ENCODE results near the gene PDSS2.
"Not testable (repeated sequence)": the region's sequence is repeated elsewhere in the genome, so short reads cannot be mapped to it uniquely, and the experiment has no call there.

The PDSS2 gene

DNA sequence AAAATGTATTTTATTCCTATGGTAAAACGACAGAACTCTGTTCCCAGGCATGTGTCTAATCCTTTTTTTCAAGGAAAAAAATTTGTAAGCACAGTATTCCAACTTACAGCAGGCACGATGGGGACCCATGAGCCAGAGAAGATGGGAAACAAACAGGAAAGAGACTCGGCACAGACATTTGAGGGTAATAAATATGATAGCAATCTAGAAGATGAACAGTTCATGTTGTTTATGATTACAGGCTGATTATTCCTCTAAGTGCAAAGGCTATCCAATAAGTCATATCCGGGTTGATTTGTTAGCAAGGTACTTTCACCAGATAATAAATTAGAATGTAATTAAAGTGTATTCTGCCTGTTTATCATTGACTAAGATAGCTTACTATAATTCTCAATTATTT, 43.2 kb downstream of the PDSS2 start:
- DNase-seq, result no peak

DNA sequence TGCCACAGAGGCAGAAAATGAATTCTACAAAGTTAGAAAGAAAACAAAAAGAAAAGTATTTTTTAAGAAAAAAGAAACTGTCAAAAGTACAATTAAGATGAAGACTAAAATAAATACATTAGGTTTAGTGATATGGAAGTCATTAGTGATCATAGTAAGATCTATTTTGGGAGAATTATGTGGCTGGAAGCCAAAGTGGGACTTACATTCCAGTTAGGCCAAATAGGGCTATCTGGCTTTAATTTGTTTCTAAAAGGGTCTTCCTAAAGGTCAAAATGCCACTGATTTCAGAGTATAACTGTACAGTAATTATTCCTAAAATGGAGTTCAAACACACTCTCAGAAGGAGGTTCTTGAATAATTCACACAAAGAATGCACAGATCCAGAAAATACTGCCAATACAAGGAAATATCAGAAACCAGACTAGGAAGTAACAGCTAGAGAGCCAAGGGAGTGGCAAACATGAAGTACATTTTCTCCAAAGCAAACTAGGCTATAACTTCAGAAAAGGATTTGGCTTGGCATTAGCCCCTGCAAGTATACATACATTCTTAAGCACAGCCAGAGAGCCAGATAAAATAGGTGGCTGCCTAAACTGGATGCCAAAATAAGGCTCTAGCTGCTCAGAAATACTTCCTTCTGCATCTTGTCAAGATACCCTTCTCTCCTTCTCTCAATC, 45.3 kb downstream of the PDSS2 start:
- no peak for DNase-seq

DNA sequence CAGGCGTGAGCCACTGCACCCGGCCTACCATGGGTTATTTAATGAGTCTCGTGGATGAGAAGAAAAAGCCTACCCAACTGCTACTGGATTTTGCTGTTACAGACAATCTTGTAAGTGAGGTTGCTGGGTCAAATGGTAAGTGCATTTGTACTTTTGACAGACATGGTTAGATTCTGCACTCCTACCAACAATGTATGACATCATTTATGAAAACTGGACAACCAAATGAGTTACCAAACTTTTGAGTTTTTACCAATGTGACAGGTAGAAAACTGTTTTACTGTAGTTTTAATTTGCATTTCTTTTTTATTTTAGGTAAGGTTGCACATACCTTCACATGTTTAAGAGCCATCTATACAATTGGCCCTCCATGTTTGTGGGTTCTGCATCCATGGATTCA, 48.2 kb downstream of the PDSS2 start:
- no peak for DNase-seq

DNA sequence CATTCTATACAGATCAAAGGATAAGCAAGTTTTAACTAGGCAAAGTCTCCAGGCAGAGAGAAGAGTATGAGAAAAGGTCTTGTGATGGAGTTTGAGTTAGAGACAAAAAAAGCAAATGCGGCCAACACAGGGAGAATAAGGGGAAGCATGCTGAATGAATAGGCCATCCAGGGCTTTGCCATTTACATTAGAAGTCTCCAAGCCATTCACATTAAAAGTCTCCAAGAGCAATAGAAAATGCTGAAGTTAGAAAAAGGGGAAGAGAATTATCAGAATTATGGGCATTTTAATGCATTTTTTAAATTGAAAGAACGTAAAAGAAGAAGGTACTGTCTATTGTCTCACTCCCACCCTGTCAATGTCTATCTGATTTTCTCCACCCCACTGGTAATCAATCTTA, 49.4 kb downstream of the PDSS2 start:
- no peak for DNase-seq

DNA sequence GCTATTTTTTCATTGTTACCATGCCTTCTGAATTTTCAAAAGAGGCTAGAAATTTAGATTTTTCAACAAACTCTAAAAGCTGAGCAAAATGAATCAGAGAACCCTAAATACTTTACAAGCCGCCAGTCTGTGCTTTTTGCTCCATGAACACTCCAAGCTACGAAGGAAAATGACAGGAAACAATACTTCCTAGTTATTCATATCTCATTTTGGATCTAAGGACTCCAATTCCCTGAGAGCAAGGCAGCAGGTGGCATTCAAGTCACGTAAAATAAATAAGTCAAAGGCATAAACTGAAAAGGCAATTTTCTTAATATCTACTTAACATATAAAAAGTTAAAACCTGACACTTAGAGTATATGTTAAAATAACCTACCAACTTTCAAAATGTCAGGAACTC, 50.6 kb downstream of the PDSS2 start:
- no peak for DNase-seq

DNA sequence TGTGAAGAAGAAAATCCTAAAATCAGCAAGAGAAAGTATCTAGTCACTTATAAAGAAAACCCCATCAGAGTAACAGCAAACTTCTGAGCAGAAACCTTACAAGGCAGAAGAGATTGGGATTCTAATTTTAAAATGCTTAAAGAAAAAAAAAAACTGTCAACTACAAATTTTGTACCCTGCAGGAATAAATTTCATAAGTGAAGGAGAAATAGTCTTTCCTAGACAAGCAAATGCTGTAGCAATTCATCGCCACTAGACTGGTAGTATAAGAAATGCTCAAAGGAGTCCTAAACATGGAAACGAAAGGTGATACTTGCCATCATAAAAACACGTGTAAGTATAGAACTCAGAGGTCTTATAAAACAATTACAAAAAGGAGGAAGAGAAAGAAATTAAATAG, 54.4 kb downstream of the PDSS2 start:
- no peak for DNase-seq

DNA sequence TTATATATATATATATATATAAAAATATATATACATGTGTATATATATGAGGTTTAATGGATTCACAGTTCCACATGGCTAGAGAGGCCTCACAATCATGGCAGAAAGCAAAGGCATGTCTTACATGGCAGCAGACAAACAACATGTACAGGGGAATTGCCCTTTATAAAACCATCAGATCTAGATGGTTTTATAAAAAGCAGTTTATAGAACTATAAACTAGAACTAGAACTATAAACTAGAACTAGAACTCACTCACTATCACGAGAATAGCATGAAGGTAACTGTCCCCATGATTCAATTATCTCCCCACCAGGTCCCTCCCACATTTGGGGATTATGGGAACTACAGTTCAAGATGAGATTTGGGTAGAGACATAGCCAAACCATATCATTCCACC, 56.8 kb downstream of the PDSS2 start:
- no peak for DNase-seq

DNA sequence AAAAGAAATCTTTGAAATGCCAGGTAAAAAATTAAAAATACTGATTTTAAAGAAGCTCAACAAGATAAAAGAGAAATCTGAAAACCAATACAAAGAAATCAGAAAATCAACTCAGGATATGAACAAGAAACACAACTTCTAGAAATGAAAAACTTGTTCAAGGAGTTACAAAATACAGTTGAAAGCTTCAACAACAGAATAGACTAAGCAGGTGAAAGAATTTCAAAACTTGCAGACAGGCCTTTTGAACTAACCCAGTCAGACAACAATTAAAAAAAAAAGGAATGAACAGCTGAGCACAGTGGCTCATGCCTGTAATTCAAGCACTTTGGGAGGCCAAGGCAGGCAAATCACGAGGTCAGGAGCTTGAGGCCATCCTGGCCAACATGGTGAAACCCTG, 57.8 kb downstream of the PDSS2 start:
- DNase-seq, result no peak

DNA sequence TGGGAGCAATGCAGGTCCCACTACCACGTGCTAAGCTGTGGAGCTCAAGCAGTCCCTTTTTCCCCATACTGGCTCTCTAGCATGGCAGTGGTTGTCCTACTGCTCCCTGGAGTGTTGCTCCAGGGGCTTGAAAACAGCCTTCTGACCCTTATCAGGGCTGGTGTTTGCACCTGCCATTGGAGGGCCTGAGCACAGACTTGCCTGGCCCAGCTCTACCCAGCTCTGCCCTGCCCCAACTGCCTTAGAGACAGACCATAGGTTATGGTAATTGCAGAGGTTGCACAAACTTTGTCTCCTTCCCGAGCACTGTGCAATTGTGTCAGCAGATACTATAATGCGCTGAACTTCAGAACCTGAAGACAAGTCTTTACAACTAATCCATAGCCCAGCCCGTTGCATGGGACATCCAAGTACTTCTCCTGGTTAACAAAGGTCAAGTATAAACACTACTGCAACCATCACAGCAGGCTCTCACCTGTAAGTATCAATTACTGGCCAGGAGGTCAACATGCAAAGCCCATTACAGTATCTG, 58.7 kb downstream of the PDSS2 start:
- DNase-seq, result no peak

DNA sequence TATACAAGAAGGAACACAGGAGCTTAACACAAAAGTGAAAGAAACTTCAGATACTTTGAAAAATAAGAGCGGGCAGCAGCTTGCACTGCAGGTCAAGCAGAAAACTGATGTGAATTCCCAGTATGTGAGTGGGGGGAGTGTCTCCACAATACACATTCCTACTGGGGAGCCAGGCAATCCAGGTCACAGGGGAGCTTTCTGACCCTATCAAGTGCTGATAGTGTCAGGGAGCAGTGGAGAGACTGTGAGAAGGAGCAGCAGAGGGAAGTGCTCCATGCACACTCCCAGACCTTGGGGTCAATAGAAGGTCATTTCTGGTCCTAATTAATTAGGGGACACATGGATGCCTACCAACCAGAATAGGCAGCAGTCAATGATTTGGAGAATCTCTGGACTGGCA, 59.4 kb downstream of the PDSS2 start:
- DNase-seq, result no peak

DNA sequence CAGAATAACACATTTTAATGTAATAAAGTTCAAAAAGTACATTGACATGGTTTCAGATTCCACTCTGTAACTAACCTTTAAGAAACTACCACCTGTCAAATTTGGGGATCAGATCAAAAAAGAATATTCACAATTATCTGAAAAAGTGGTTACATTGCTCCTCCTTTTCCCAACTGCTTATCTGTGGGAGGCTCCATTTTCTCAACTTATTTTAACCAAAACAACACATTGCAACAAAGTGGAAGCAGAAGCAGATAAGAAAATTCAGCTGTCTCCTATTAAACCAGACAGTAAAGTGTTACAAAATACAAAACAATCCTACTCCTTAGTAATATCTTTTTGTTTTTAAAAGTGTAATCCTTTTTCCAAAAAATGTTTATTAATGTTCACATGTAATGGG, 61.4 kb downstream of the PDSS2 start:
- DNase-seq, result no peak

DNA sequence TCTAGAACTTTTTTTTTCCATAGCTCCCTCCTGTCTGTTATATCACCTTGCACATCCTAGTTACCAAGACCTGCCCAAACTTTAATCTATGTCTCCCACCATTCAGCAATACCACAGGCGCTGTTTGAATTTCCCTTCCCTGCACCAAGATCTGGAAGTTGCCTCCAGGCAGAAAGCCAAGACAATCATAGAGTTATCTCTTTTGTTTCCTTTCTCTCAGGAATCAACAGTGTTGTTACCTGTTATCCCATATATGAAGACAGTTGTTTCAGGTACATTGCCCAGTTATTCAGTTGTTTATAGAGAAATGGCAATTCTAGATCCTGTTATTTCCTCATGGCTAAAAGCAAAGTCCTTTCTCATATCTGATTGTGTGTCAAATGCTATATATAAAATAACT, 63.2 kb downstream of the PDSS2 start:
- no peak for DNase-seq

DNA sequence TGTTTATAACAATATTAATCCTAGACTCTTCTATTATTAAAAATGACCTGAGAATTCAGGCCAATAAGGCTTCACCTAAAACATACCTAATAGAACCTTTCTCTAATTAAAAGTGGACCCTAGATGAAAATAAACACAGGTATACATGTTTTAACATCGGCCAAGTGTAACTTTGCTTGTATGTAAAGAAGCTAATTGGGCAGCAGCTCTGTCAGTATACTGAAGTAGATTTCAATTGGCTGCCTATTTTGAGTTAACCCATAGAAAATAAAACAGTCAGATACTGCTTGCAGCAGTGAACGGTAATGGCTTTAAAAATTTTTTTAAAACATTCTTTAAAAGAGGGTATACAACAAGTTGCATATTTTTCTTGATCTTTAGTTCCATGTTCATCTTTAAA, 67.3 kb downstream of the PDSS2 start:
- DNase-seq, result no peak

DNA sequence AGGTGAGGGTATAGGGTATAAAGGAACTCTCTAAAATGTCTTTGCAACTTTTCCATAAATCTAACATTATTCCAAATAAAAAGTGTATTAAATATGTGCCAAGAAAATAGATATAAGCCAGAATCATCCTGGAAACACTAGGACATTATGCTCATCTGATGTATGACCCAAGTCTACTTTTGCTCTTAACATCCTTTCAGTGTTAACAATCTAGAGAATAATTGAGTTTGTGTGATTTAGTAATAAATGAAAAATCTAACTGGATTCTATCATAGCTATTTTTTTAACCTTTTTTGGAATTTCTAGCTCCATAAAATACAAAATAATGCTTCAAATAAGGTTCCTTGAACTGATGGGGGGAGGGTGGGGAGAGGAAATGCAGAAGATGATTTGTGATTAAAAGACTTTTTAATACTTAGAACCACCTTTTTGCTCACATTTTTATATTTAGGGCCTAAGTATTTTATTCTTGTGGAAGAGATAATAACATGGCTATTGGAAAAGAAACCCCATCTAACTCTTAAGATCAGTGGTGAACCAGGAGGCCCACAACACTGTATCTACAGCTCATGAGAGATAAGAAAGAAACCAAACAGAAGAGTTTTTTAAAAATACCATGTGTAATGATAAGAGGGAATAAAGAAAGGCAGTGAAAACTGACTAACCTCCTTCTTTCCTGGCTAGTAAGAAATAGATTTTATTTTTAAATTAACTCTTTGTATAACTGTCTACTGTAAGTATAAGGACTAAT, 68.5 kb downstream of the PDSS2 start:
- DNase-seq, result no peak

DNA sequence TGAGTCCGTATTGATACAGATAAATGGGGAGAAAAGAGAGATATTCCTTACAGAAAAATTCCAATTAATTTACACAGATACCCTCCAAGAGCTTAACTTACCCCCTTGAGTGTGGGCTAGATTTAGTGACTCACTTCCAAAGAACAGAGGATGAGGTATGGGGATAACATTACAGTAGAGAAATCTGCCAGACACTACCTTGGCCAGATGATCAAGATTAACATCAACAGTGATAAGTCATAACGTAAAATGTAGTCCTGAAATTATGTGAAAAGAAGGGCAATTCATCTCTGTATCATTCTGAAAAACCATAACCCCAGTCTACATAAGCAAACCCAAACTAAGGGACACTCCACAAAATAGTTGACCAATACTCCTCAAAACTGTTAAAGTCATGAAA, 69.3 kb downstream of the PDSS2 start:
- no peak for DNase-seq

DNA sequence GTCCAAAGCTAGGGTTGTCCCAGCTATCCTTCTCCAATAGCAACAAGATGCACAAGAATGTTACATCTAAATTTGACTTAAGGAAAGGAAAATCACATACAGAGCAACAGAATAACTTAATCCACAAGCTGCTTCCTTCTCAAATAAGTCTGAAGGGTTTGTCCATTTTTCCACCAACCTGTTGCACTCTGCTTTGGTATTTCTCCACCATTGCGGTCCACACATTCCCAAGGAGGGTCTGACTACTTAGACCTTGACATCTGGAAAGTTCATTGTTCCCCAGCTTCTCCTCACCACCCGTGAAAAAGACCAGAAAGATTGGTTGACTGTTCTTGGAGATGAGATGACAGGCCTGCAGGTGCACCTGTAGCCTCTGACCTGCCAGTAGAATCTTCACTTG, 72.5 kb downstream of the PDSS2 start:
- no peak for DNase-seq

DNA sequence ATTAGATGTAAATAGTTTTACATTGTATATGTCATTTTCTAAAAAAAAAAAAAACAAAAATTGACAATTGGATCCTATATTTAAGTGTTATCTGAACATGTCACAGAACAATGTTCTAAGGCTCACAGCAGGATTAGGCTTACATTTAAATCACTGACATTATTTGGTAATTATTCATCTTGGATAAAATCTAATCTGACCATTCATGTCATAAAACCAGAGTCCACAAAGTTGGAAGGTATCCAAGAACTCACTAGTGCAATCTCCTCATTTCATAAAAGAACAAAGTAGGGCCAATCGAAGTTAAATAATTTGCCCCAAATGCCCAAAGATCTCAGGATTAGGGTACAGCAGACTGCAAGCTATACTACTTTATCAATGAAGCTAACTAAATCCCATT, 73.0 kb downstream of the PDSS2 start:
- no peak for DNase-seq

DNA sequence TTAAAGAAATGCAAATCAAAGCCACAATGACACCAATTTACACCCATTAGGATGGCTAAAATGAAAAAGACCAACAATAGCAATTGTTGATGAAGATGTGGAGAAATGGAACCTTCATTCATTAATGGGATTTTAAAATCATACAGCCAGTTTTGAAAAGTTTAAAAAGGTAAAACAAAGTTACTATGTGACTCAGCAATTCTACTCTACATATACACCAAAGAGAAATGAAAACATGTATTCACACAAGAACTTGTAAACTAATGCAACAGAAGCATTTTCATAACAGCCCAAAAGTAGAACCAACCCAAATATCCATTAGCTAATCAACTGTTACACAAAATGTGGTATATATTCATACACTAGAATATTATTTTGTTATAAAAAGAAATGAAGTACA, 75.7 kb downstream of the PDSS2 start:
- no peak for DNase-seq

DNA sequence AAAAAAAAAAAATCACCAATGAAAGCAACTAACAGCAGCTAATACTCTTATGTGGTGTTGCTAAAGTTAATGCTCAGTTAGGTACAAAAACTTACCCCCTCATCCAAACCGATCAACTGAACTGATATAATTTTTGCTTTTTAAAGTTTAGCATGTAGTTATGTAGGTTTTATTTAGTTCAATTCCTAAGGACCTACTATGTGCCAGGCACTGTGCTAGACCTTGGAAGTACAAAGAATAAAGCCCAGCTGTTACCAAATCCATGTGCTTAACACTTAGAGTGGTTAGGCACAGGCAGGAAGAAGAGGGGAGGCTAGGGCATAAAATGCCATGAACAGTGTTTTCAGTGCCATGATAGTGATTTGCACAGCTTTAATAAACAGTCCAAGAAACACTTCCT, 85.1 kb downstream of the PDSS2 start:
- DNase-seq, result no peak

DNA sequence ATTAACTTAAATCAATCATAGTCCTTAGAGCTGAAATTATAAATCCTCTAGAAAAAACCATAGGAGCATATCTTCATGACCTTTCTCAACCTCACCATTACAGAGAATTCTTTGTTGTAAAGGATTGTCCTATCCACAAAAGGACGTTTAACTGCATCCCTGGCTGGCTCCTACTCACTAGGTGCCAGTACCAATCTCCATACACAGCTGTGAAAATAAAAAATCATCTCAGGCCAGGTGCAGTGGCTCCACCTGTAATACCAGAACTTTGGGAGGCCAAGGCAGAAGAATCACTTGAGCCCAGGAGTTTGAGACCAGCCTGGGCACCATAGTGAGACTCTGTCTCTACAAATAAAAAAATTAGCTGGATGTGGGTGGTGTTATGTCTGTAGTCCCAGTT, 89.9 kb downstream of the PDSS2 start:
- no peak for DNase-seq

DNA sequence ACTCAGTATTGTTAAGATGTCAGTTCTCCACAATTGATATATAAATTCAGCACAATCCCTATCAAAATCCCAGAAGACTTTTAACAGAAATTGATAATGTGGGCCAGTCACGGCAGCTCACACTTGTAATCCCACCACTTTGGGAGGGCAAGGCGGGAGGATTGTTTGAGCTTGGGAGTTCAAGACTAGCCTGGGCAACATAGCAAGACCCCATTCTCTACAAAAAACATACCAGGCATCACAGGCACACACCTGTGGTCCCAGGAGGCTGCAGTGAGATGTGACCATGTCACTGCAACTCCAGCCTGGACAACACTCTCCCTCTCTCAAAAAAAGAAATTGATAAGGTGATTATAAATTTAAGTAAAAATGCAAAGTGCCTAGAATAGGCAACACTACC, 90.9 kb downstream of the PDSS2 start:
- no peak for DNase-seq

DNA sequence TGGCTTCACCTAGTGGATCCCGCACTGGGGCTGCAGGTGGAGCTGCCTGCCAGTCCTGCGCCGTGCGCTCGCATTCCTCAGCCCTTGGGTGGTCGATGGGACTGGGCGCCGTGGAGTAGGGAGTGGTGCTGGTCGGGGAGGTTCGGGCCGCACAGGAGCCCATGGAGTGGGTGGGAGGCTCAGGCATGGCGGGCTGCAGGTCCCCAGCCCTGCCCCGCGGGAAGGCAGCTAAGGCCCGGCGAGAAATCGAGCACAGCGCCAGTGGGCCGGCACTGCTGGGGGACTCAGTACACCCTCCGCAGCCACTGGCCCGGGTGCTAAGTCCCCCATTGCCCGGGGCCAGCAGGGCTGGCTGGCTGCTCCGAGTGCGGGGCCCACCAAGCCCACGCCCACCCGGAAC, 95.2 kb downstream of the PDSS2 start:
- DNase-seq, result not testable (repeated sequence)

DNA sequence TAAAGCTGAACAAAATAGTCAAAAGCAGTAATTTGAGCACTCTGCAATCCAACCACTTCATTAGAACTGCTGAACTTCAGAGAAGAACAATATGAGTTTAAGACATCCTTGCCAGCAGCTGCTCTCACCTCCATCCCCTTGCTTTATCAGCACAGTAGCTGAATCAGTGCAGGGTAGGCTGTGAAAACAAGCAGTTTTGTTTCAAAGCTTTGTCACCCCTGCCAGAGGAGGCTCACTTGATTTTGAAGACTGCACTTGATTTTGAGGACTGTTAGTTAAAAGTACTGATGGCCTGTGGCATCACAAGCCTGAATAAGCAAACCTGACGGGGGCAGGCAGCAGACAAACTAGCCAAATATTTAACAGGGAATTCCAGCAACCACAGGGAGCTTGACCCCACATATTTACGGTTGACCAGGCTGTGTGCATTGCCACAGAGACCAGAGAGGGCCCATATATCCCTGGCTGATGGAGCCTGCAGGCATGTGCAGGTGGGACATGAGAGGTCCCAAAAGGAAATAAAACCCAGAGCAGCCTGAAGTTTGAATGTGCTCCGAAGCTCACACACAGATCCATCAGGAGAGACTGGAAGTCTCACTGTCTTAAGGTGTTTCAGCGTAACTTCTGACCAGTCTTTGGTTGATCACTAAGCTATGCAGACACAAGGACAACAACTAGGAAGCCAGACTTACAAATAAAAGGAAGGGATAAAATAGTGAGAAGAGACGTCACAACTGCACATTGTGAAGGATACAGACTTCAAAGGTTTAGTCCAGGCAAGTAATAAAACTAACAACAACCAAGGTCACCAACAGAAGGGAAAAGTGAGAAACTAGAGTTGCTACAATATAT, 97.4 kb downstream of the PDSS2 start:
- DNase-seq, result no peak

Measured in C1 segment of cervical spinal cord (tissue), 14 donors.